GM18520 (cell line): ENCODE data around the gene RFNG.

ENCODE experiments used
- ATAC-seq: cut with Tn5 transposase; IDR thresholded peaks from one replicate; pipeline ENCODE4 v1.9.1; 2021; ENCODE audit not compliant: unreplicated experiment

The RFNG gene

DNA sequence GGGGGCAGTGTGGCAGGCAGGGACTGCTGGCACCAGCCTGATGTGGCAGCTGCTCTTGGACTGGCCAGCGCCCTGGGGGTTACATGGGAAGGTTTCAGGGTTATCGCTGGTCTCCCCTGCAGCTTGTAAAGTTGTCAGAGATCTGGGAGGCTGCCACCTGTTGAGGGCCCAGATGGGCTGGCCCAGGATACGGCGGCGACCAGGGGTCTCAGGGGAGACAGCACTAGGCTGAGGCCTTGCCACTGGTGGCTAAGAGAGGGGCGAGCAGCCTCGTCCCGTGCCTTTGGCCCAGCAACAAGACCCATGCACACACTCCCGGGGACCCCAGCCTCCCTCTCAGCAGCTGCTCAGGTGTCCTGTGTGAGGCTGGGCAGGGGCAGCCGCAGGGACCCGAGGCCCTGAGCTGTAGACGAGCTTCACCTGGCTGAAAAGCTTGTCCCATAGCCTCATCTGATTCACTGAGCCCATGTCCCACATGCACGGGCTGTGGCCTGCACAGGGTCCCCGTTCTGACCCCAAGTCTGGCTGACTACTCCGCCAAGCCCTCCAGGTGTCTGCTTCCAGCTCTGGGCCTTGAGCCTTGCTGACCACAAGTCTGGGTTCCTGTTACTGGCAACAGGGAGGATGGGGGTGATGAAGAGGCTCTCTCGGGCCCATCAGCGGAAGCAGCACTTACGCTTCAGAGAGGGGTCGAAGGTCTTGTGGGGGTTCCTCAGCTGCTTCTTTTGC is 7.8 kb upstream of the RFNG start:
- no peak for ATAC-seq

DNA sequence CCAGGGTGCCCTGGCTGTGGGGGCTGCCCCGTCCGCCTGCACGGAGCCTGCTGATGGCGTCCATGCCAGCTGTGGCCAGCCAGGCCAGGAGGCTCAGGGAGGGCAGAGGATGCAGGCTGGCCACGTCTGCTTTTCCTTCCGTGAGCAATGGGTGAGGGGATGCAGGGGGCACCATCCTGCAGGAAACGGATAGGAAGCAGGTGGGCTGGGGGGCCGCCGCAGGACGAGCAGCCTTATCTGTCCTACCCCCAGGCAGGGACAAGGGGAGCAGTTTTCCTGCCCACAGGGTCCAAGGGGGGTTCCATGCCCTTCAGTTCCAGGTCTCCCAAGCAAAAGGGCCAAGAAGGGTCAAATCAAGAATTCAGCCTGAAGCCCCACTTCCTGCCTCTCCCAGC is 7.2 kb upstream of the RFNG start:
- ATAC-seq: no peak

DNA sequence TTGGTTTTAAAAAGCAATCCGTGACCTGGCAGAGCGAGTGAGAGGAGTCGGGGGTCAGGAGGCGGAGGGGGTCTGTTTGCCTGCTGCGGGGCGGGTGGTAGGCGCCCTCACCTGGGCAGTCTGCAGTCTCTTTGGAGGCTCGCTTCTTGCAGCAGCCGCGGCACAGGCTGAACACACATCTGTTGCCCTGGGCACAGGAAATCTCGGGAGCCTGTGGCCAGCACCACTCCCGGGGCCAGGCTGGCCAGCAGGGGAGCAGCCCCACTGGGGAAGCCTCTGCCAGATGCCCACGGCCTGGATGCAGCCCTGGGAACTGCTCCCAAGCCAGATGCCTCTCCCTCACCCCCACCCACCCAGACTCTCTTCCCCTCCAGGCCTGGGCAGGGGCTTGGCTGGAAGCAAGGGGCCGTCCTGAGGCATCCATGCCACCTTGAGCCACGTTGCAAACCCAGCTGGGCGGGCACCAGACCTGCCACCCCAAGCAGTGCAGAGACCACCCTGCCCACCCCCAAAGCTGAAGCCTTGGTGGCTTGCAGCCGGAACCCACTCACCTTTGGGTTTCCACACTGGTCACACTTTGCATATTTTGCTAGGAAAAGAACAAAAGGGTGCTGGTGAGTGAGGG is 6.7 kb upstream of the RFNG start:
- ATAC-seq: no peak

GRCh38 chr17:82056729-82057621 is 5.4 kb upstream of the RFNG start:
- ATAC-seq: no peak

DNA sequence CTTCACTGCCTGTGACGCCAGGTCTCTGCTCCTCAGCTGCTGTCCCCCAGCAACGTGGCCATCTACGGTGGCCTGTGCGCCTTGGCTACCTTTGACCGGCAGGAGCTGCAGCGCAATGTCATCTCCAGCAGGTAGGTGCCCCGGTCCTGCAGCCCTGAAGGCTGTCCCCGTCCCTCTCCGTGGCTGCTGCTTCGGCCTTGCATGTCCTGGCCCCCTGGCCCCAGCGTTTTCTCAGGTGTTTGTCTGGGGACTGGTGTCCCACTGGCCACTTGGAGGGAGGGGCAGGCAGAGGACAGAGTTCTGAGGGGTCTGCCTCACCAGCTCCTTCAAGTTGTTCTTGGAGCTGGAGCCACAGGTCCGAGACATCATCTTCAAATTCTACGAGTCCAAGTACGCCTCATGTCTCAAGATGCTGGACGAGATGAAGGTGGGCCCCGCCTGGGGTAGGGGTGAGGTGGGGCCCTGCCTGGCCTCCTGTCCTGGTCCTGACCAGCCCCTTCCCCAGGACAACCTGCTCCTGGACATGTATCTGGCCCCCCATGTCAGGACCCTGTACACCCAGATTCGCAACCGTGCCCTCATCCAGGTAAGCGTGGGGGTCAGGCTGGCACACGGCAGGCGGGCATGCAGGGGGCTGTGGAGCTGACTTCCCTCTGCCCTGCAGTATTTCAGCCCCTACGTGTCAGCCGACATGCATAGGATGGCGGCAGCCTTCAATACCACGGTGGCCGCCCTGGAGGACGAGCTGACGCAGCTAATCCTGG is 4.5 kb upstream of the RFNG start:
- ATAC-seq: no peak

- ATAC-seq: no peak
Measured at GRCh38 chr17:82055023-82055964, 3.7 kb upstream of the RFNG start.

- ATAC-seq: no peak
Measured at GRCh38 chr17:82054351-82055022, 2.9 kb upstream of the RFNG start.

DNA sequence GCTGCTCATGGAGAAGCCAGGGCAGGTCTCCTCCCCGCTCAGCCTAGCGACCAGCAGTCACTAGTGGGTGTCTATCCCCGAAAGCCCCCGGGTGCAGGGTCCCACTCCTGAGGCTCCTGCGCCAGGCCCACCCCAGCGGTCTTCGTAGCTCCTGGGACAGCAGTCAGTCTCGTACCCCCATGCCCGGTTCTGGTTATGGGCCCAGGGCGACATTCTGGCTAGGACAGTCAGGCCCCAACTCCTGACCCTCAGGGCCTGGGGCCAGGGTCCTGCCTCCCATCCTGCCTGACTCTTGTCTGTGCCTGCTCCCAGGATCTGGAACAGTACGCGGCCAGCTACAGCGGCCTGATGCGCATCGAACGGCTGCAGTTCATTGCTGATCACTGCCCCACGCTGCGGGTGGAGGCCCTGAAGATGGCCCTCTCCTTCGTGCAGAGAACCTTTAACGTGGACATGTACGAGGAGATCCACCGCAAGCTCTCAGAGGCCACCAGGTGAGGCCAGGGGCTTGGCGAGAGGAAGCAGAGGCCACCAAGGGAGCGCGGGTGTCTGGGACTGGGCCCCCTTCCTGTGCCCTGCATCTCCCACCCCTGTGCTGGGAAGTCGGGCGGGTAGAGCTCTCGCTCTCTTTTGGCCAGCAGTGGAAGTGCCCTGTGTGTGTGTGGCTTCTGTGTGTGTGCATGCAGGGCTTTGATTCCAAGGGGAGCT is 2.1 kb upstream of the RFNG start:
- ATAC-seq: no peak

- ATAC-seq: no peak
Measured at GRCh38 chr17:82053130-82053529, 1.5 kb upstream of the RFNG start.

- no peak for ATAC-seq
Measured at GRCh38 chr17:82052638-82053059, 1.0 kb upstream of the RFNG start.

DNA sequence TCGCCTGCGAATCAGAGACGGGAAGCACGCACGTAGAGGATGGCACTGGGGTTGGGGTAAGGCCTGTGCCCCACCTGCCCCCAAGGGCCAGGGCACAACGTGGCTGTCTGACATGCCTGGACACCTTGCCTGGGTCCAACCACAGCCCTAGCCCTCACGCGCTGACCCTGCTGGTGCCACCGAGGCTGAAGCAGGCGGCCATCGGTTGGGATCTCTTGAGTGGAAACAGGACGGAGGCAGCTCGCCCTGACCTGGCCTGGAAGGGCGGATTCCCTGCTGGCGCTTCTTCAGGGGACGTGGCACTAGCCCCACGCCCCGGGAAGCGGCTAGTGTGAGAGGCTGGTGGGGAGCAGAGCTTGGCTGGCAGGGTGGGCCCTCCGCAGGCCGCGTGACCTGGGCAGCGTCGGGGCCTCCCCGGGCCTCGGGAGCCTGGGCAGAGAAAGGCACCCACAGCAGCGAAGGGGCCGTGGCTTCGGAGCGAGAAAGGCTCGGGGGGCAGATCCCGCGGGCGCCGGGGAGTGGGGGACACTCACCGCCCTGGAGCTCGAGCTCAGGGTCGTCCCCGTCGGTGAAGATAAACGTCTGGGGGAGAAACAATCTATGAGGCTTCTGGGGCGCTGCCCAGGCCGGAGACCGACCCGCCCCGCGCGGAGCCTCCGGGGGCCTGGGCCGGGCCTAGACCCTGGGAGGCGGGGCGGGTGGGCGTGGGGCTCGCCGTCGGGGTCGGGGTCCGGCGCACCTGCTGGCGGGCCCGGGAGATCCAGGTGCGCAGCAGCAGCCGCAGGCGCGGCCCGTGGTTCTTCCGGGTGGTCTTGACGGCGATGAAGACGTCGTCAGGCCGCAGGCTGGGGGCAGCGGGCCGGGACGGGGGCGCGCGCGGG is 610 bp downstream of the RFNG start:
- no peak for ATAC-seq

DNA sequence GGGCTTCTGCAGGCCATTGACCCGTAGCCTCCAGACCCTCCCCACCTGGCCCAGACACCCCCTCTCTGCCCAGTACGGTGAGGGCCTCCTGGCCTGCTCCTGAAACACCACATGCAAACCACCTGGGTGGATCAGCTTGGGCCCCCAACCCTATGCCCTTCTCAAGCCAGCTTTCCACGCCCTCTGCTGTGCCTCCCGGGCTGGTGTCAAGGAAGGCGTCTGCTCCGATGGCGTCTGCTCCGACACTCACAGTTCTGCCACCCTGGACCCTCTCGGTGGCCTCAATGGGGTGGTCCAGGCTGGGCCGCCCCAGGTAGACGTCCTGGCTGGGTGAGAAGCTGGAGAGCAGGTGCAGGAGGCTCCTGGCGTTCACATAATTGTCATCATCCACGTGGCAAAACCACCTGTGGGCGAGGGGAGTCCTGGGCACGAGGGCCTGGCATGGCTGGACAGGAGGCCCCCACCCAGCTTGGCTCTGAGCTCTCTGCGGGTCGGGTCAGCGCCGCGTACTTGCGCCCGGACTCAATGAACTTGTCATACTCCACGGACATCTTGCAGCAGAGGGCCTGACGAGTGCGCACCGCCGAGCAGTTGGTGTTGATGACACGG is 1.4 kb downstream of the RFNG start:
- no peak for ATAC-seq

DNA sequence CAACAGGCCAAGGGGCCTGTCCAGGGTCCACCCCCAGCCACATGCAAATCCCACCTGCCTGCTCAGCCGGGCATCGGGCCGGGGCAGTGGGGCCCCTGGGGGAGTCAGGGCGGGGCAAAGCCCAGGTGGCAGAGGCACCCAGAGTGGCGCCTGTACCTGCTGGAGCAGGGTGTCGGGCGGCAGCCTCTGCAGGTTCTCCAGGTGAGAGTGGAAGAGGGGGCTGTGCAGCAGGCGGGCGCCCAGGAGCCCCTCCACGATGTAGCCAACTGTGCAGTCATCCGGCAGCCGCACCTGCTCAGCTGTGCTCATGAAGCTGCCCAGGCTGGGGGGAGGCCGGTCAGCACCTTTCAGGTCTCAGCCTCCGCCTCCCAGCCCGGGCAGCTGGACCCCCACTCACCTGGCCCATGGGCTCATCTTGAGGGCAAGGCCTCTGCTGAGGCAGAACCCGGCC is 2.1 kb downstream of the RFNG start:
- no peak for ATAC-seq

DNA sequence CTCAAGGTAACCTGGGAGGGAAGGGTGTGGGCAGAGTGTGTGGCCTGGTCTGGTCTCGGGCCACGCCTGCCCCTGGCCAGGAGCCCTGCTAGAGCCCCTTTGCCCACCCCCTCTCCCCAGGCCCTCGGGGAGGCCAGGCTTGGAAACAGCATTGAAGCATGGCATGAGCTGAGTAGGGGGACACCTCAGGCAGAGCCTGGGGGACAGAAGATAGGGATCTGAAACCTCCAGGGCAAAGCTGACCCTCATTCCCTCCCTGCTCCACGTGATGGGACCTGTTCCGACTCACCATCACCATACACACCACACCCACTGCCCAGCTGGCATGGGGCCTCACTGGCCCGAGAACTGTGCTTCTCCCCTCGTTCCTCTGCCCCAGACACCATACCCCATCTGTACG is 2.5 kb downstream of the RFNG start:
- ATAC-seq: no peak

DNA sequence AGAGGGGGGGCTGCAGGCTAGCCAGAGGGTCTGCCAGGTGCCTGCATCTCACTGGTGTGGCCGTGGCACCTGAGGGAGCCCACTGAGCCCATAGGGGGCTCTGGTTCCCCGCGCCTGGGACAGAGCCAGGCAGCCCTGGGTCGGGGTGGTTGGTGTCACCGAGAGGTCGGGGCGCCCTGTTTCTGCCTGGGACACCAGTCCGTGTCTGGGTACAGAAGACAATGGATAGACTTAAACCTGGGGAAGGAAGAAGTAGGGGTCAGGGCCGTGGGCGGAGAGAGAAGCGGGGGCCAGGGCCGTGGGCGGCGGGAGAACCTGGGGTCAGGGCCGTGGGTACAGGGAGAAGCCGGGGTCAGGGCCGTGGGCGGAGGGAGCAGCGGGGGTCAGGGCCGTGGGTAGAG is 3.0 kb downstream of the RFNG start:
- ATAC-seq: no peak

- ATAC-seq: no peak
Measured at GRCh38 chr17:82047914-82048570, 3.6 kb downstream of the RFNG start.

DNA sequence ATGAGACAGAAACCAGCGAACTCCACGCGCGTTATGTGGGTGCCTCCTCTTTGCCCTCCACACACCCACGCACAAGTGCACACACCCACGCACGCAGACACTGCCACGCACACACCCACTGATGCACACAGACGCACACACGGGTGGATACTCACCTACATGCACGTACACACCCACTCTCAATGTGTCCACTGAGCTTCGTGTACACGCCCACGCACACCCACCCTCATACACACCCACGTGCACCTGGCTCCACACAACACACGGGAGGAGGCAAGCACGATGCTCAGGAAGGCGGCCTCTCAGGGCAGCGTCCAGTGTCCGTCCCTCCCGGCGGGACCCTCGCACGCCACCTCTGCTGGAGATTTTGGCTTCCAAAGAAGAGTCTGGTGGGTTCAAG is 4.2 kb downstream of the RFNG start:
- no peak for ATAC-seq
